ENCODE results near the gene GAREM1.
"Not testable (repeated sequence)": the region's sequence is repeated elsewhere in the genome, so short reads cannot be mapped to it uniquely, and the experiment has no call there.

Gene GAREM1

GRCh38 chr18:32326450-32327308, 144.0 kb downstream of the GAREM1 start:
- DNase-seq (ENCODE audit: low spot score): no peak

- DNase-seq (ENCODE audit: low spot score): no peak
Measured at GRCh38 chr18:32324181-32324580, 146.5 kb downstream of the GAREM1 start.

GRCh38 chr18:32321826-32322225, 148.9 kb downstream of the GAREM1 start:
- DNase-seq (ENCODE audit: low spot score): no peak

GRCh38 chr18:32319084-32319483, 151.6 kb downstream of the GAREM1 start:
- DNase-seq (ENCODE audit: low spot score): no peak

GRCh38 chr18:32318581-32318980, 152.1 kb downstream of the GAREM1 start:
- DNase-seq (ENCODE audit: low spot score): no peak

GRCh38 chr18:32317651-32318050, 153.0 kb downstream of the GAREM1 start:
- DNase-seq (ENCODE audit: low spot score): no peak

GRCh38 chr18:32315881-32316280, 154.8 kb downstream of the GAREM1 start:
- no peak for DNase-seq (ENCODE audit: low spot score)

- DNase-seq (ENCODE audit: low spot score): no peak
Measured at GRCh38 chr18:32310774-32311173, 159.9 kb downstream of the GAREM1 start.

- DNase-seq (ENCODE audit: low spot score): no peak
Measured at GRCh38 chr18:32310101-32310500, 160.6 kb downstream of the GAREM1 start.

GRCh38 chr18:32308493-32309120, 162.1 kb downstream of the GAREM1 start:
- no peak for DNase-seq (ENCODE audit: low spot score)

GRCh38 chr18:32303400-32303799, 167.3 kb downstream of the GAREM1 start:
- no peak for DNase-seq (ENCODE audit: low spot score)

GRCh38 chr18:32302806-32303205, 167.9 kb downstream of the GAREM1 start:
- DNase-seq (ENCODE audit: low spot score): no peak

- DNase-seq (ENCODE audit: low spot score): no peak
Measured at GRCh38 chr18:32301976-32302743, 168.5 kb downstream of the GAREM1 start.

GRCh38 chr18:32301361-32301760, 169.3 kb downstream of the GAREM1 start:
- DNase-seq (ENCODE audit: low spot score): no peak

GRCh38 chr18:32300914-32301313, 169.8 kb downstream of the GAREM1 start:
- no peak for DNase-seq (ENCODE audit: low spot score)

GRCh38 chr18:32299484-32299883, 171.2 kb downstream of the GAREM1 start:
- no peak for DNase-seq (ENCODE audit: low spot score)

- DNase-seq (ENCODE audit: low spot score): no peak
Measured at GRCh38 chr18:32298171-32298667, 172.5 kb downstream of the GAREM1 start.

GRCh38 chr18:32297579-32298170, 173.0 kb downstream of the GAREM1 start:
- DNase-seq (ENCODE audit: low spot score): no peak

- DNase-seq (ENCODE audit: low spot score): no peak
Measured at GRCh38 chr18:32296851-32297250, 173.8 kb downstream of the GAREM1 start.

- DNase-seq (ENCODE audit: low spot score): no peak
Measured at GRCh38 chr18:32295604-32296003, 175.1 kb downstream of the GAREM1 start.

- no peak for DNase-seq (ENCODE audit: low spot score)
Measured at GRCh38 chr18:32293107-32293506, 177.6 kb downstream of the GAREM1 start.

GRCh38 chr18:32291623-32292022, 179.1 kb downstream of the GAREM1 start:
- DNase-seq (ENCODE audit: low spot score): not testable (repeated sequence)
